ENCODE results near the gene PDE3B.

- TF ChIP-seq, protein P1, sequence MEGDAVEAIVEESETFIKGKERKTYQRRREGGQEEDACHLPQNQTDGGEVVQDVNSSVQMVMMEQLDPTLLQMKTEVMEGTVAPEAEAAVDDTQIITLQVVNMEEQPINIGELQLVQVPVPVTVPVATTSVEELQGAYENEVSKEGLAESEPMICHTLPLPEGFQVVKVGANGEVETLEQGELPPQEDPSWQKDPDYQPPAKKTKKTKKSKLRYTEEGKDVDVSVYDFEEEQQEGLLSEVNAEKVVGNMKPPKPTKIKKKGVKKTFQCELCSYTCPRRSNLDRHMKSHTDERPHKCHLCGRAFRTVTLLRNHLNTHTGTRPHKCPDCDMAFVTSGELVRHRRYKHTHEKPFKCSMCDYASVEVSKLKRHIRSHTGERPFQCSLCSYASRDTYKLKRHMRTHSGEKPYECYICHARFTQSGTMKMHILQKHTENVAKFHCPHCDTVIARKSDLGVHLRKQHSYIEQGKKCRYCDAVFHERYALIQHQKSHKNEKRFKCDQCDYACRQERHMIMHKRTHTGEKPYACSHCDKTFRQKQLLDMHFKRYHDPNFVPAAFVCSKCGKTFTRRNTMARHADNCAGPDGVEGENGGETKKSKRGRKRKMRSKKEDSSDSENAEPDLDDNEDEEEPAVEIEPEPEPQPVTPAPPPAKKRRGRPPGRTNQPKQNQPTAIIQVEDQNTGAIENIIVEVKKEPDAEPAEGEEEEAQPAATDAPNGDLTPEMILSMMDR (IDR thresholded peaks at IDR 0.05) = no peak
- TF ChIP-seq POLR2A (IDR thresholded peaks at IDR 0.05) = no peak
Measured at GRCh38 chr11:14751975-14752407, 108.4 kb downstream of the PDE3B start.

Measured in heart left ventricle (tissue), 13 donors.